GM18858 (cell line): ENCODE data around the gene SUN1.
A peak's percentile ranks its signal among the peaks of the same experiment; 100 is the strongest.
"Not testable (repeated sequence)": the region's sequence is repeated elsewhere in the genome, so short reads cannot be mapped to it uniquely, and the experiment has no call there.

ENCODE experiments used
- ATAC-seq: cut with Tn5 transposase; IDR thresholded peaks from one replicate; pipeline ENCODE4 v1.9.1; 2021; ENCODE audit not compliant: unreplicated experiment

SUN1 gene

GRCh38 chr7:803243-803635 lies 29.0 kb upstream of the SUN1 start:
- ATAC-seq, result no peak

DNA sequence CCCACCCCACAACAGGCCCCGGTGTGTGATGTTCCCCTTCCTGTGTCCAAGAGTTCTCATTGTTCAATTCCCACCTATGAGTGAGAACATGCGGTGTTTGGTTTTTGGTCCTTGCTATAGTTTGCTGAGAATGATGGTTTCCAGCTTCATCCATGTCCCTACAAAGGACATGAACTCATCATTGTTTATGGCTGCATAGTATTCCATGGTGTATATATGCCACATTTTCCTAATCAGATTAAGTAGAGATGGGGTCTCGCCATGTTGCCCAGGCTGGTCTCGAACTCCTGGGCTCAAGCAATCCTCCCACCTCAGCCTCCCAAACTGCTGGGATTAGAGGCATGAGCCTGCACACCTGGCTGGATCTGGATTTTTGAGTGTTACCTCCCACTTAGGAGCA lies 28.5 kb upstream of the SUN1 start:
- ATAC-seq, result not testable (repeated sequence)

DNA sequence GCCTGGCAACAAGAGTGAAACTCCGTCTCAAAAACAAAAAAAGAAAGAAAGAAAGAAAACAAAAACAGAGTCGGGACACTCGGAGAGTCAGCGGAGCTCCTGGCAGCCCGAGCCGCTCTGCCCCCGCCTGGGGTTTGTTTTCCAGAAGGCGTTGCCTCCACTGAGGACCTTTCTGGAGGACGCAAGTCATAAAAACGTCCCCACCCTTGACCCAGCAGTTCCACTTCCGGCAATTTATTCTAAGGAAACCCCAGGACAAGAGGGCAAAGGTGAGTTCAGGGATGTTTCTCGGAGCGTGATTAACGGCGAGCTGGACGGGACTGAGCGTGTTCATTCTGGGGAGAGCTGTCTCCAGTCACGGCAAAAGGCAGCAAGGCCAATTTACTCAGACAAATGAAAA lies 27.0 kb upstream of the SUN1 start:
- no peak for ATAC-seq

DNA sequence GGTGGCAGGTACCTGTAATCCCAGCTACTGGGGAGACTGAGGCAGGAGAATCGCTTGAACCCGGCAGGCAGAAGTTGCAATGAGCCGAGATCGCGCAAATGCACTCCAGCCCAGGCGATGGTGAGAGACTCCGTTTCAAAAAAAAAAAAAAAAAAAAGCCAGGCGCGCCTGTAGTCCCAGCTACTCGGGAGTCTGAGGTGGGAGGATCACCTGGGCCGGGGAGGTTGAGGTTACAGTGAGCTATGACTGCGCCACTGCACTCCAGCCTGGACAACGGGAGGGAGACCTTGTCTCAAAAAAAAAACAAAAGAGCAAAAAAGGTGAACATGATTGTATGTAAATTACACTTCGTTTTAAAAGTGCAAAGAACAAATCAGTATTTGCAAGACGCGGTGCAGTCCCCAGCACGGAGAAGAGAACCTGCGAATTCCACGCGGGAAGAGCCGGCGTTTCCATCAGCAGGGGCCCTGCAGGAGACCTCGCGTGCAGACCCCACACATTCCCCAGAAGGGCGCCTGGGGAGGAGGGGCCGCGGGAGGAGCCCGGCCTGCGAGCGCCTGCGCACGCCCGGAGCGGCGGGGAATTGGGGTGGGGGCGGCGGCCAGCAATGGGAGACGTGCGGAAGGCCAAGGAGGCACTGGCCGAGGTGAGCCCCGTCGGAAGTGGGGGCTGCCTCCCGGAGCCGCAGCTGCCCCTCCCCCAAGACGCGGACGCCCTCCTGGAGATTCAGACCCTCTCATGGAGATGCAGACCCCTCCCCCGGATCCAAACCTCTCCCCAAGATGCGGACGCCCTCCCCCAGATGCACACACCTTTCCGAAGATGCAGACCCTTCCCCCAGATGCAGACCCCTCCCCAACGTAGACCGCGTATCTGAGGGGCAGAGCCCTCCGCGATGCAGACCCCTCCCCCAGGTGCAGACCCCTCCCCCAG lies 16.7 kb upstream of the SUN1 start:
- no peak for ATAC-seq

DNA sequence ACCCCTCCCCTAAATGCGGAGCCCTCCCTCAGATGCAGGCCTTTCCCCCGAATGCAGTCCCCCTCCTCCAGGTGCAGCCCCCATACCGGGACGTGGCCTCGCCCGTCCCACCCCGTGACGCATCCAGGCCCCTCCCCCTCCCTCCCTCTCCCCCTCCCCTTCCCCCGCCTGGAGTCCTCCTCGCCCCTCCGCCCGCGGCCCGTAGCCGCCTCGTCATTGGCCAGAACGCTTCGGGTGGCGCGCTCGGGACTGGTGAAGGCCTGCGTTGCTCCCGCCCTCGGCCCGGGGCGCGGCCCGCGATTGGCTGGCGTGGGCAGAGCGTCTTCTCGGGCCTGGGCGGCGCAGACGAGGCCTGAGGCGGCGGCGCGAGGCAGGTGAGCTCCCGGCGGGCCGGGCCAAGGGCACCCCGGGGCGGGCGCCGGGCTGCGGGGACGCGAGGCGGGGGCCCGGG lies 16.0 kb upstream of the SUN1 start:
- peak; percentile 74 for ATAC-seq

- no peak for ATAC-seq
Measured at GRCh38 chr7:816751-817671, 15.3 kb upstream of the SUN1 start.

DNA sequence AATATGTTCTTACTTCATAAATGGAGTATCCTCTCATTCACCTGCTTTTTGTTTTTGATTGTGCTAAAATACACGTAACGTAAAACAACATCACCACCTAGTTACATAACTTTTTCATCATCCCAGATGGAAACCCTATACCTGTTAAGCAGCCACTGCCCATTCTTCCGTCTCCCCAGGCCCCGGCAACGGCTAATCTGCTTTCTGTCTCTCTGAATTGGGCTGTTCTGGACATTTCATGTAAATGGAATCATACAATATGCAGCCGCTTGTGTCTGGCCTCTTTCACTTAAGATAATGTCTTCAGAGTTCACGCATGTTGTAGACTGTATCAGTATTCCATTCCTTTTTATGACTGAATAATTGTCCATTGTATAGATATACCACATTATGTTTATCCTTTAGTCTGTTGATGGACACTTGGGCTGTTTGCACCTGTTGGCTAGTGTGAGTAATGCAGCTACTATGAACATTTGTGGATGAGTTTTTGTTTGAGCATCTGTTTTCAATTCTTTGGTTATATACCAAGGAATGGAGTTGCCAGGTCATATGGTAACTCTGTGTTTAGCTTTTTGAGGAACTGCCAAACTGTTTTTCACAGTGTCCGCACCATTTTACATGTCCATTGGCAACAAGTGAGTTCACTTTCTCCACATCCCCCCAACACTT lies 14.1 kb upstream of the SUN1 start:
- no peak for ATAC-seq

DNA sequence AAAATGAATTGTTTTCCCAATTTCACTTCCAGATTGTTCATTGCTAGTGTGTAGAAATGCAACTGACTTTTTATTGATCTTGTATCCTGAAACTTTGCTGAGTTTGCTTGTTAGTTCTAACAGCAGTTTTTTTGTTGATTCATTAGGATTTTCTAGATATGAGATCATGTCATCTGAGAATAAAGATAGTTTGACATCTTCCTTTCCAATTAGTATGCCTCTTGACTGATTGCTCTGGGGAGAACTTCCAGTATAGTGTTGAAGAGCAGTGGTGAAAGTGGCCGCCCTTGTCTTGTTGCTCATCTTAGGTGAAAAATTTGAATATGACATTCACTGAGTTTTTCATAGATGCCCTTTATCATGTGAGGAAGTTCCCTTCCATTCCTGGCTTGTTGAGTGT lies 11.9 kb upstream of the SUN1 start:
- no peak for ATAC-seq

DNA sequence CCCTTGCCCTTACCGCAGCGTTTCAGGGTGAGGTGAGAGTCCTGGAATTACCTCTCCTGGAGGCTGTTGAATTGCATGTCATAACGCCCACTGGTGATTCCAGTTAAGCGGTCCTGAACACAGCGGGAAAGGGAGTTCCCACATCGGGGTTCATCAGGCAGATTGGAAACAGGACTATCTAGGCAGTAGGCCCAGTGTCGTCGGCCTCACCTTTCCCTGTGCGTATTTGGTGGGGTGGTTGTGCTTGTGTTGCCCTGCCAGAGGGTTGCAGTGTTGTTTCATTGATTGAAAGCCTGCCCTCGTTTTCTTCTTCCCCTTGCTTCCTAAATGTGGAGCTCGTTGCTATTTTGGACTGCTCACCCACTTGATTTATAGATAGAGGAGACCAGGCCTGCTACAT lies 10.6 kb upstream of the SUN1 start:
- ATAC-seq, result no peak

GRCh38 chr7:822692-823276 lies 9.5 kb upstream of the SUN1 start:
- no peak for ATAC-seq

DNA sequence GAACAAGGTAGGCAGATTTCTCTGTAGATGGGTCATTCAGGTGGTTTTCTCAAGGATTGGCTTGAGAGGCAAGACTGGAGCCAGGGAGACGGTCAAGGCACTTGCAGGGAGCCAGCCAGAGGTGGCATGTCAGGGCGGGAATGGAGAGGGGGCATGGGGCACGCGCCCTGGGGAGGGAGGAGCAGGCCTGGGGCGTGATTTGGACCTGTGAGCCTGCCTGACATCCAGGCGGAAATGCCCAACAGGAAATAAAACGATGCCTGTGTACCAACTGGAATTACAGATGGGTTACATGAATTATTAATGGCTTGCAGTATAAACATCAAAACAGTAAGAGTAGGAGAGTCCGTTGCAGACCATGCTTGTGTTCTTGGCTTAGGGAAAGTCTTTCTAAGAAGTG lies 8.6 kb upstream of the SUN1 start:
- ATAC-seq, result no peak

DNA sequence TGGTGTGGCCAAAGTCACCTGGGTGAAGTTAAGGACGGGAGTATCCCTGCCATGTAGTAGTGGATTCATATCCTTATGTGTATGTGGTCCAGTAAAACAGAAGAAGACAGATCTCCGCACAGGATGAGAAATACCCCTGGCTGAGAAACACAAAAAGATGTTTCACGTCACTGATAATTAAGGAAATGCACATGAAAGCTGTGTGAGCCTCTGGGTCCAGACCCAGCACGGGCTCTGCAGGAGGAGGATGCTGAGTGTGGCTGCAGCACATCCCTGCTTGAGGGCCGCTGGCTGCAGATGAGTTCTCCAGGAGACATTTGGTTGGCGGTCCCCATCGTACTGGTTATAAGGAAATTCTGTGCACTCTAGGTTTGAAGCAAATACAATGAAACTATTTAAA lies 8.2 kb upstream of the SUN1 start:
- ATAC-seq, result no peak

DNA sequence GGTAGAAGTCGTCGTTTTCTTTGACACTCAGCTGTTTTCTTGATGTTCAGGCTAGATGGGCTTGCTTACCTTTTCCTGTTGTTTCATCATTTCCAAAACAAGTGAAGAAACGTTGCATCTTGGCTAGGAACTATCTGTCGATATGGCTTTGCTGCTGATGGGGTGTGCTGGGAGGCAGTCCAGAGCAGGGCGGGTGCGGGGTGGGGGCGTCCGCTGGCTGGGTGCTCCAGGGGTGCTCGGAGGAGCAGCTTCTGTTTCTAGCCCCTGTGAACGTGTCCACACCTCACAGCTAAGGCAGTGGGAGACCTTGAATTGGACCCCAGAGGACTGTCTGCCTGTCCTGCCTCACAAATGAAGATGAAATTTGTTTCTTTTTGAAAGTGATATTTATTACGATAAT lies 7.6 kb upstream of the SUN1 start:
- ATAC-seq, result no peak

DNA sequence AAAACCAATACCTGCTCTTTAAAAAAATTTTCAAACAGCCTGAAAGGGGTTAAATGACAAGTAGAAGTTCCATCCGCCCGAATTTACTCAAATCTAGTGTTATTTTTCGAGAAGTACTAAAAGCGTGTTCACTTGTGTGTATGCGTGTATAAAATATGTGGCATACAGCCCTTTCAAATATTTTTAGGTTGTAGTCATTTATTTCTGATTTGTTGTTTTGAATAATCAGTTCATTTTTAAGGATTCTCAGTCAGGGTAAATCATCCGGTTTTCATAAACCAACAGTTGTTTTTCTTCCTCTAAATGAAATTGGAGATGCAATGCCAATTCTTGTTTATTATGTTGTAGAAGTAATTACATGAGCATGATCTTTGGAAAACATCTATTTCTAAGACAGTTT lies 6.9 kb upstream of the SUN1 start:
- ATAC-seq, result no peak

DNA sequence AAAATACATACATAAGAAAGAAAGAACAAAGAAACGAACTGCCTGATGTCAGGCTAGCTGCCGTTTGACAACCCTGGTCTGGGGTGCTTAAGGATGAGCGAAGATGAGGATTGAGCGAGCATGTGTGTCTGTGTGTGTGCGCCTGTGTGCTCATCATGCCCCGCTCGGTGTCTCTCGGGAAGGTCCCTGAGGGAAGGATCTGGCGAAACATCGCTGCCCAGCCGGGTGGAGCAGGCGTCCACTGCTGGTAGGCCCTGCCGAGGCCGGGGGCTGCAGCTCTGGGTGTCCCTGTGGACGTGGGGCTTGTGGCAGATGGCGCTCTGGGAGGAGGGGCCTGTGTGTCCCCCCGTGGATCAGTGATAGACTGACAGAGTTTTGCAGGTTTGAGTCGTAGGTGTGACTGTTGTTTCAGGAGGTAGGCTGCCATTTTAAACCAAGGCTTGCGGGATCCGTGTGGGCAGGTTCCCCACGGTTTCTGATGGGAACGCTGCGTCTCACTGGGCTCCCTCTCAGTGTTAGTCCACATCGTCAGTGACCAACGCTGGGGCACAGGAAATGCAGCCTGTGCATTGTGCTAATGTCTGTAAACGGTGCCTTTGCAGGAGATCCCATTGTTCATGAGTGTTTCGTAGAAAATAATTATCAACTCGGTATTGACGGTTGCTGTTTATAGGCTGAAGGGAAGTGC lies 5.9 kb upstream of the SUN1 start:
- ATAC-seq, result no peak

DNA sequence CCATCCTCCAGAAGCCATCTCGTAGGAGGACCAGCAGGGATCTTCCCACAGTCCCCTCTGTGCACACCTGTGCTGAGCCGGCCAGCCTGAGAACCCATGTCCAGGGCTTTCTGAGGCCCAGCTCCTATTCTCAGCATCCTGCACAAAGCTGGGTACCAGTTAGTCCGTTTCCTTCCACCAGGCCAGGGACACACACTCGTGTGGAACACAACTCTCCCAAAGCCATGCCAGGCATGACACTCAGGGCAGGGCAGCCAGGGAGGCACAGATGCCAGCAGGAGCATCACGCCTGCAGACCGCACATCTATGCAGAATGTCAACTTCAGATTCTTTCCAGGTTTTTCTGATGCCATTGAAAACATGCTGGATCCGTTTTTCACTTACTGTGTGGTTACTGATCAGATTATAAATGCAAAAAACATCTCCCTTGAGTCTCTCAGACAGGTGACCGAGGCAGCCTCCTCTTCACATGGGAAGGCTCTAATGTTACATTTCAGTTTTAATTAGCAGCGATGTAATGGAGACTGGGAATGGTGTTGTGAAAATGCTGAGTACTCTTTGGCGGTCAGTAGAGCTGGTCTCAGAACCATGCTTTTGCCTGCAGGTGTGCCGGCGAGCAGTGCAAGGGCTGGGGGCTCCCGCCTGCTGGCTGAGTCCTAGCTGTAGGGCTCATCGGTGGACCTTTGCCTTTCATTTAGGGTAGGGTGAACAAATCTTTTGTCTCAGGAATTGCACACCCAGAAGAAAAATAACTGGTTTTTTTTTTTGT lies 3.3 kb upstream of the SUN1 start:
- no peak for ATAC-seq

DNA sequence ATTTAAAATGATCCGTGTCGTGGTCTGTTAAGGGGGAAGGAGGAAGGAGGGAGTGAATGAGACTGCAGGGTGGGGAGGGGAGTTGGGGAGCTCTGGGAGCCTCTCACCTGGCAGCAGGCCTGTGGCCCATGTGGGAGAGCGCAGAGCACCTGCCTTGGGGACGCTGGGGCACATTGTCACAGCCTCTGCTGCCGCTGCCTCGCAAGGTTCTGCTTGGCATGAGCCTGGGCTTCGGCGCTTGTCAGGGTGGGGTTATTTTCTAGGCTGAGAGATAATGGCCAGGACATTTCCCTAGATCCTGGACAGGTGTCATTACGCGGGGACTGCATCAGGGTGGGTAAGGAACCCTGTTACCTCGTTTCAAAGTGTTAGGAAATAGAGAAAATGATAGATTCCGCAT lies 2.2 kb upstream of the SUN1 start:
- no peak for ATAC-seq

GRCh38 chr7:831596-832166 lies 595 bp upstream of the SUN1 start:
- peak; percentile 56 for ATAC-seq

DNA sequence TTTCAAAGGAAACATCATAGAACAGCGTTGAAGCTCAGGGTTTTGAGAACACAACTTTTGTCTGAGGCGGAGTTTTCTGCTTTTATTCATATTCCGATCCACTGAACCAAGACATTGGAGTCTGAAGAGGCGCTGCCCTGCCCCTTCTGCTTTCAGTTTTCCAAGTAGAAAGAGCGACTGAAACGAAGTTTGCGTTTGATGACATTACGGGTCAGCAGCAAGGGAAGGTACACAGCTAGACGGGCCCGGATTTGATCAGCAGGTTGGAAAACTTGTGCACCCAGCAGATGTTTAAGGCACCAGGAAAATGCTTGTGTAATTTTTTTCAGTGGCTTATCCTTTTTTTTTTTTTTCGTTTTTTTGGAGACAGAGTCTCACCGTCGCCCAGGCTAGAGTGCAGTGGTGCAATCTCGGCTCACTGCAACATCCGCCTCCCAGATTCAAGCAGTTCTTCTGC lies 720 bp downstream of the SUN1 start:
- ATAC-seq, result no peak
